Mucosa of rectum (tissue), 2 donors: ENCODE measurements around the gene KAT6B.
"Not testable (repeated sequence)": the region's sequence is repeated elsewhere in the genome, so short reads cannot be mapped to it uniquely, and the experiment has no call there.

Experiments used
- H3K27ac ChIP-seq, 2 donors: one replicate each; pipeline ENCODE4 v1.7.0; 2013; ENCODE audit warnings: inconsistent platforms in 2 of 2, low read depth in 2 of 2, low read length in 2 of 2
- H3K27me3 ChIP-seq, 2 donors: one replicate each; pipeline ENCODE4 v1.7.0; 2013; ENCODE audit warnings: low read length in 2 of 2; ENCODE audit not compliant: control insufficient read depth in 2 of 2, insufficient read depth in 2 of 2
- H3K36me3 ChIP-seq, 2 donors: one replicate each; pipeline ENCODE4 v1.7.0; 2013; ENCODE audit warnings: low read length in 2 of 2; ENCODE audit not compliant: control insufficient read depth in 2 of 2, insufficient read depth in 2 of 2
- H3K4me1 ChIP-seq, 2 donors: one replicate each; pipeline ENCODE4 v1.7.0; 2013; ENCODE audit warnings: low read length in 2 of 2, mild to moderate bottlenecking in 1 of 2; ENCODE audit not compliant: control insufficient read depth in 2 of 2, insufficient read depth in 2 of 2
- H3K4me3 ChIP-seq, 2 donors: one replicate each; pipeline ENCODE4 v1.7.0; 2013; ENCODE audit warnings: low read length in 2 of 2
- H3K9ac ChIP-seq, 2 donors: one replicate each; pipeline ENCODE4 v1.7.0; 2013; ENCODE audit warnings: low read length in 2 of 2, low read depth in 1 of 2, mild to moderate bottlenecking in 1 of 2
- H3K9me3 ChIP-seq, 2 donors: one replicate each; pipeline ENCODE4 v1.7.0; 2013; ENCODE audit warnings: low read length in 2 of 2; ENCODE audit not compliant: control insufficient read depth in 2 of 2
- donor health status: healthy.
- donor health status: Normal muscosa, but diverticular disease.

Gene KAT6B

DNA sequence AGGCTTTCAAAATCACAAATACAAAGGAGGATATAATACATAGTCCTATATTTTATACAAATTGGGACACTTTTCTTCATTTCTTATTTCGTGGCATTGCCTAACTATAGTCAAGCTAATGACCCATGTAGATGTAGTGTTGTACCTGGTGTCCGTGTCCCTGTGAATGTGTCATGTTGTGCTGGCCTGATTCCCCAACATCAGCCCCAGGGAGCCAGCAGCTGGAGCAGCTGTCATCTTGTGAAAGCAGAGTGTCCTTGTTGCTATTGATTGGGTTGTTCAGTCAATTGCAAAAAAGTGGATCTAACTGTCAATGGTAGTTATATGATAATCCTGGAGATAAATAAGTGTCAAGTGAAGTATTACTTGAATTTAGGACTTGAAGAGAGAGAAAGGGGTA is 86.3 kb downstream of the KAT6B start:
- H3K9me3 ChIP-seq = no peaks in the 10 kb centered on the region
- H3K27me3 ChIP-seq = no peaks in the 10 kb centered on the region
- no peak overlapping the region for H3K9ac ChIP-seq
- H3K4me1 ChIP-seq = no peaks in the 10 kb centered on the region
- H3K27ac ChIP-seq = no peak overlapping the region
- no peak overlapping the region for H3K4me3 ChIP-seq
- no peaks in the 10 kb centered on the region for H3K36me3 ChIP-seq

DNA sequence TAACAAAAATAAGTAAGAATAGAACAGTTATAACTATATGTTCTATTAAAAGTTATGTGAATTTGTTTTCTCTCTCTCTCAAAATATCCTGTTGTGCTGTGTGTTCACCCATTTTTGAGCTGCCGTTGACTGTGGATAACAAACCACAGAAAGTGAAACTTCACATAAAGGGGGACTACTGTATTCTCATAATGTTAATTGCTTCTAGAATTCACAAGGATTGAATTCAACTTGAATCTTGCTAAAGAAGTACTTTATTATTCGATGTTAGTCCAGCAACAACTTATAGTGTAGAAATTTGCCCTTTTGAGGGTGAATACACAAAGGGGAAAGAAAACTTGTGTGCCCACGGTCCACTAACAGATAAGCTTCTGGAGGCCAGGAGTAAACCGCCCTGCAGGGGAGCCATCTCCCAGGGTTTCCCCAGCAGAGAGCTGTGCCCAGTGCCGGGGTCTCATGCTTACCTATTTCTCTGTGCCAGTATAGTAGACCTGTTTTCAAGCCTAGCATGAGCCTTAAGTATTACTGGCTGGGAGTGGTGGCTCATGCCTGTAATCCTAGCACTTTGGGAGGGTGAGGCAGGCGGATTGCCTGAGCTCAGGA is 87.1 kb downstream of the KAT6B start:
- Histone ChIP-seq H3K27me3 (no peaks in the 10 kb centered on the region), H3K9me3 (no peaks in the 10 kb centered on the region), H3K4me3 (no peak overlapping the region), H3K27ac (no peak overlapping the region), H3K9ac (no peak overlapping the region), H3K36me3 (no peaks in the 10 kb centered on the region), H3K4me1 (no peaks in the 10 kb centered on the region)

DNA sequence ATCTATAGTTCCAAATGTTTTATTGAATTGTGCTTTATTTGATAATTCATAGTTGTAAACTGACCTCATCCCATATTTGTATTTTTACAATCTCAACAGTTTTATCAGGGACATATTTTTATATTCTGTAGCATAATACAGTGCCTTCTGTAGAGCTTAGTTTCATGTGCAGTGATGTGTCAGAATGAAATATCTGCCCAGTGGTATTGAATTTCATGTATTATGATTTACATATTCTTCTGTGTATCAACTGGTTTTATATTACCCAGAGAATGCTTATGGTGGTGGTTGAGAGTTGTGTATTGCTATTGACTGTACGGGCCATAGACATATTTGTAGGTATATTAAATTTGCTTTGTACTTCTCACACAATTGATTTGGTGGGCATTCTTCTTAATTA is 89.9 kb downstream of the KAT6B start:
- no peaks in the 10 kb centered on the region for H3K9me3 ChIP-seq
- no peak overlapping the region for H3K27ac ChIP-seq
- H3K27me3 ChIP-seq = no peaks in the 10 kb centered on the region
- H3K9ac ChIP-seq = no peak overlapping the region
- H3K36me3 ChIP-seq = no peaks in the 10 kb centered on the region
- no peaks in the 10 kb centered on the region for H3K4me1 ChIP-seq
- no peak overlapping the region for H3K4me3 ChIP-seq

GRCh38 chr10:74917481-74918077 is 91.2 kb downstream of the KAT6B start:
- no peak overlapping the region for H3K27ac ChIP-seq
- H3K27me3 ChIP-seq = no peaks in the 10 kb centered on the region
- no peaks in the 10 kb centered on the region for H3K9me3 ChIP-seq
- no peak overlapping the region for H3K9ac ChIP-seq
- no peaks in the 10 kb centered on the region for H3K4me1 ChIP-seq
- H3K36me3 ChIP-seq = no peaks in the 10 kb centered on the region
- no peak overlapping the region for H3K4me3 ChIP-seq

- Histone ChIP-seq H3K4me3 (no peak overlapping the region), H3K4me1 (peaks cover 9 to 19% of the 10 kb centered on the region in 2 donors), H3K9ac (no peak overlapping the region)
Measured at GRCh38 chr10:74919671-74920070, 93.3 kb downstream of the KAT6B start.

GRCh38 chr10:74921070-74921469 is 94.7 kb downstream of the KAT6B start:
- not testable (repeated sequence) for H3K36me3 ChIP-seq, H3K9ac ChIP-seq, H3K9me3 ChIP-seq, H3K27me3 ChIP-seq, H3K27ac ChIP-seq, H3K4me3 ChIP-seq
- peaks cover 11 to 19% of the 10 kb centered on the region in 2 donors for H3K4me1 ChIP-seq

More at GRCh38 chr10:74919671-74920070, 93.3 kb downstream of the KAT6B start:
- Histone ChIP-seq H3K27ac (no peak overlapping the region), H3K9me3 (no peaks in the 10 kb centered on the region), H3K36me3 (no peaks in the 10 kb centered on the region), H3K27me3 (no peaks in the 10 kb centered on the region)

- Histone ChIP-seq H3K27ac (no peak overlapping the region), H3K9ac (no peak overlapping the region), H3K9me3 (no peaks in the 10 kb centered on the region), H3K4me3 (no peak overlapping the region), H3K36me3 (no peaks in the 10 kb centered on the region), H3K27me3 (no peaks in the 10 kb centered on the region), H3K4me1 (peaks cover 11 to 19% of the 10 kb centered on the region in 2 donors)
Measured at GRCh38 chr10:74921744-74922143, 95.3 kb downstream of the KAT6B start.

GRCh38 chr10:74922921-74923320 is 96.5 kb downstream of the KAT6B start:
- no peak overlapping the region for H3K4me3 ChIP-seq
- peaks cover 11 to 22% of the 10 kb centered on the region in 2 donors for H3K4me1 ChIP-seq
- peak overlapping the region in 1 of 2 donors; percentile 4 for H3K27ac ChIP-seq
- H3K27me3 ChIP-seq = no peaks in the 10 kb centered on the region
- H3K9ac ChIP-seq = no peak overlapping the region
- H3K9me3 ChIP-seq = no peaks in the 10 kb centered on the region
- no peaks in the 10 kb centered on the region for H3K36me3 ChIP-seq

DNA sequence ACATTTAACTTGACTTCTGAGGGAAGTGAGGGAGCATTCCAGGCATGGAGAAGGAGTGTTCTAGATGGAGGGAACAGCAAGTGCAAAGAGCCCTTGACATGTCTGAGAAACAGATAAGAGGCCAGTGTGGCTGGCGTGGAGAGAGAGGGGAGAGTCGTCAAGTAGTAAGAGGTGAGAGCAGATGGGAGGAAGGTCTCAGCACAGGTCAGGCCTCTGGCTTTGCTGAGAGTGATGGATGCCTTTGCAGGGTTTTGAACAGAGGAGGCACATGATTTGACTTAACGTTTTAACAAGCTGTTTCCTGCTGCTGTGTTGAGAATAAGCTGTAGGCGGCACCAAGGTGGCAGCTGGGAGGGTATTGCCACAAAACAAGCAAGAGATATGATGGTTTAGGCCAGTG is 97.2 kb downstream of the KAT6B start:
- H3K9me3 ChIP-seq = no peaks in the 10 kb centered on the region
- peaks cover 11 to 22% of the 10 kb centered on the region in 2 donors for H3K4me1 ChIP-seq
- no peak overlapping the region for H3K9ac ChIP-seq
- H3K27me3 ChIP-seq = no peaks in the 10 kb centered on the region
- peak overlapping the region in 1 of 2 donors; percentile 30 for H3K27ac ChIP-seq
- H3K4me3 ChIP-seq = no peak overlapping the region
- no peaks in the 10 kb centered on the region for H3K36me3 ChIP-seq

- Histone ChIP-seq H3K4me1 (peaks cover 11 to 22% of the 10 kb centered on the region in 2 donors), H3K9ac (no peak overlapping the region)
Measured at GRCh38 chr10:74924251-74924963, 98.0 kb downstream of the KAT6B start.

More at GRCh38 chr10:74924251-74924963, 98.0 kb downstream of the KAT6B start:
- H3K27me3 ChIP-seq = no peaks in the 10 kb centered on the region
- no peaks in the 10 kb centered on the region for H3K9me3 ChIP-seq
- H3K27ac ChIP-seq = peak overlapping the region in 1 of 2 donors; percentile 40
- no peaks in the 10 kb centered on the region for H3K36me3 ChIP-seq
- no peak overlapping the region for H3K4me3 ChIP-seq
